GM18517 (cell line): ENCODE results near the gene BRPF1.
A peak's percentile ranks its signal among the peaks of the same experiment; 100 is the strongest.

Experiments
- ATAC-seq: cut with Tn5 transposase; IDR thresholded peaks from one replicate; pipeline ENCODE4 v1.9.1; 2021; ENCODE audit warnings: mild to moderate bottlenecking, moderate library complexity; ENCODE audit not compliant: unreplicated experiment

Gene BRPF1

DNA sequence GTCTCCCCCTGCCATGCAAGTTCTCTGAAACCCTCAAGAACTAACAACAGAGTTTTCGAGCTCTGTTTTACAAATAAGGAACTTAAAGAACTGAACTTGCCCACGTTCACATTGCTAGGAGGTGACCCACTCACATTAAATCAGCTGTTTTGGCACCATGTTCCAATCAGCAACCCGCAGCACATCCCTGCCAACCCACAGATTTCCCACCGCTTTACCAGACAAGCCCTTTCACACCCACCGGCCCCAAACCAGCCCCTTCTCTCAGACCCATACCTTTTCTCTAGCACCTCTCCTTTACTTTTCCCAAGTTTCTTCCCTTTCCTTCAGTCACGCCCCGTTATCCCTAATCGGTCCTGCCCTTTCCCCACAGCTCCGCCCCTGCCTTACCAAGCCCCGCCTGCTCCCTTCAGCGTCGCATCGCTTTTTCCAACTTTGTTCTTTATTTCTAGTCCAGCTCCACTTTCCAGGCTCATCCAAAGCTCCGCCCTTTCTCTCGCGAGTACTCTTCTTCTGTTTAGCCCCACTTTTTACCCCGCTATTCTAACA lies 804 bp upstream of the BRPF1 start:
- ATAC-seq = peak; percentile 45

DNA sequence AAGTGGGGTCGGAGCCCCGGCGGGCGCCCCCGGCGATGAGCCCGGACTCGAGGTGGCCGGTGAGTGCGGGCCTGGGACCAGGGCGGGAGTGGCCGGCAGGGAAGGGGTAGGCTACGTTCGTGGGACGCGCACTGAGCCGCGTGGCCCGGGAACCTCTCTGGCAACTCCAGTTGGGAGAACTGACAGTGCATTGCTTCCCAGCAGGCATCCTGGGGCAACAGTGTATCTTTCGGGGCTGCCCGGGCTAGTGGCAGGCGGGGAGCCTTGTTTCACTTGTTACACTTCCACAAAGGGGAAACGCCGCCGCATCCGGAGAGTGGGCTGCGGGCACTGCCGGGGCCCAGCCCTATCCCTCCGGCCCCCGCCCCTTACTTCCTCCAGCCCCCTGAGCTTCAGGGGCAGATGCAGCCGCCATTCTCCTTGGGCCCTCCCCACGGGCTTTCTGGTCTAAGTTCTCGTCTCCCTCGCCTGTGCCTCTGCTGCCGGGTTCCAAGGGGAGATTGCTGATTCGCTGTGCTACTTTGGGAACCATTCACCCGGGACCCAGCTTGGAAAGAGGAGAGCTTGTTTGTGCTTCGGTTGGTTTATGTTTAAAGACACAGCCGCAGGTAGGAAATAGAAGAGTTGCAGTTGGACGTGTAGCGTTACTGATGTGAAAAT lies 675 bp downstream of the BRPF1 start:
- ATAC-seq = no peak

DNA sequence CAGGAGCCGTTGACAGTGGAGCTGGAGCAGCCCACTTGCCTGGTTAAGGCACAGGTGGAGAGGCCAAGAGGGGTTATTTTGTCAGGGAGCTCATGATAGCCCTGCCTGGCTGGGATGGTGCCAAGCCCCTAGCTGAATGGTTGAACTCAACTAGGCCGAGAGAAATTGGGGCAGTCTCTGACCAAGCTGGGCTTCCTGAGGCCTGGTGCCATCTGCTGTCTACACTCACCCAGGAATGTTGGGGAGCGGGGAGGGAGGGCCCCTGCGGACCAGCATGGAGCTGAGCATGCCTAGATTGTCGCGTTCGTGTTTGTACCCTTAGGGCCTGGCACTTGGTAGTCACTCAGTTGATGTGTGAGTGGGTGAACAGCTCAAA lies 1.2 kb downstream of the BRPF1 start:
- no peak for ATAC-seq

DNA sequence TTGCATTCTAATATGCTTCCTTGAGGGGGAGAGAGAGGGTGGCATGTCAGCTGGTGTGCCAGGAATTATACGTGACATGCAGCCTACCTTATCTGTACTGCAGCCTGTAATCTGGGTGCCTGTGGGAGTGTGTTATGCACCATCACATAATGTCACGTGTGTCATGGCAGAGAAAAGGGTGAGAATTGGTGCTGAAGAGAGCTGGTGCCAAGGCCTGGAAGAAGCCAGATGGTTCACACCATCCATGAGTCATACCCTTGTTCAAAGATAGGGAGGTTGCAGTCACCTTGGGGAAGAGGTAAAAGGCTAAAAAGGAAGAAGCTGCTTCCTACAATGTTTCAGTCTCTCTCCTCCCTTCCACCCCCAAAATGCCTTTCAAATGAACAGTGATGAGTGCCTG lies 5.3 kb downstream of the BRPF1 start:
- ATAC-seq = no peak

DNA sequence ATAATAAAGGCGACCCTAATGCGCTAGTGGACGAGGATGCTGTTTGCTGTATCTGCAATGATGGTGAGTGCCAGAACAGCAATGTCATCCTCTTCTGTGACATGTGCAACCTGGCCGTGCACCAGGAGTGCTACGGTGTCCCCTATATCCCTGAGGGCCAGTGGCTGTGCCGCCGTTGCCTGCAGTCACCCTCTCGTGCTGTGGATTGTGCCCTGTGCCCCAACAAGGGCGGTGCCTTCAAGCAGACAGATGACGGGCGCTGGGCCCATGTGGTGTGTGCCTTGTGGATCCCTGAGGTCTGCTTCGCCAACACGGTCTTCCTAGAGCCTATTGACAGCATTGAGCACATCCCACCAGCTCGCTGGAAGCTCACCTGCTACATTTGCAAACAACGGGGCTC lies 7.6 kb downstream of the BRPF1 start:
- ATAC-seq = no peak

DNA sequence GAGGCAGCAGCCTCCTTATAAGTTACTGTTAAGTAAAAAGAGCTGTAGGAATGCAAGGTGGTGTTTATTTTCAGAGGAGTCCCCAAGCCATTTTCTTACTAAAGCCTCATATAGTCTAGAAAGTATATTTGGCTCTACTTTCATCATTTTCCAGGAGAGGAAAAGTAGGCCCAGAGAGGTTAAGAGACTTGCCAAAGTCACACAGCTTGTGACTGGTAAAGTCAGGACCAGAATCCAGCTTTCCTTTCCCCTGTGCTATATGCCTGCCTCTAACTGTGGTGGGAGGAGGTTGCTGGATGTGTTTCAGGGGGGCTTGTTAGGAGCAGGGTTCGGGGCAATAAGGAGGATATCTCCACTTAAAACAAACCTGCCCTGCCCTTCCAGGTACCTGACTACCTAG lies 11.0 kb downstream of the BRPF1 start:
- no peak for ATAC-seq

DNA sequence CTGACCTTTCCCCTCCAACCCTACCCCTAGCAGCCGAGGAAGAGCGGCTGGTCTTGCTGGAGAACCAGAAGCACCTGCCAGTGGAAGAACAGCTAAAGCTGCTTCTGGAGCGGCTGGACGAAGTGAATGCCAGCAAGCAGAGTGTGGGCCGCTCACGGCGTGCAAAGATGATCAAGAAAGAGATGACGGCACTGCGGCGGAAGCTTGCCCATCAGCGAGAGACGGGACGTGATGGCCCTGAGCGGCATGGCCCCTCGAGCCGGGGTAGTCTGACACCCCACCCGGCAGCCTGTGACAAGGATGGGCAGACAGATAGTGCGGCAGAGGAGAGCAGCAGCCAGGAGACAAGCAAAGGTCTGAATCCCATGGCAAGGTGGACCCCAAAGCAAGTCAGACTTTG lies 12.0 kb downstream of the BRPF1 start:
- no peak for ATAC-seq

DNA sequence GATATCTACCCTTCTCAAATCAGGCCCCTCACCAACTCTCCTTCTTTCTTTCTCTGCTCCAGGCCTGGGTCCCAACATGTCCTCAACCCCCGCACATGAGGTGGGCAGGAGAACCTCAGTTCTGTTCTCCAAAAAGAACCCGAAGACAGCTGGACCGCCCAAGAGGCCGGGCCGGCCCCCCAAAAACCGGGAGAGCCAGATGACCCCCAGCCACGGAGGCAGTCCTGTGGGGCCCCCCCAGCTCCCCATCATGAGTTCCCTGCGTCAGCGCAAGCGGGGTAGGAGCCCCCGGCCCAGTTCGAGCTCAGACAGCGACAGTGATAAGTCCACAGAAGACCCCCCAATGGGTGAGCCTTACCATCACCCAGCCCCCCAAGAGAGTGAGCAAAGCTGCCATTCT lies 12.6 kb downstream of the BRPF1 start:
- ATAC-seq = no peak

DNA sequence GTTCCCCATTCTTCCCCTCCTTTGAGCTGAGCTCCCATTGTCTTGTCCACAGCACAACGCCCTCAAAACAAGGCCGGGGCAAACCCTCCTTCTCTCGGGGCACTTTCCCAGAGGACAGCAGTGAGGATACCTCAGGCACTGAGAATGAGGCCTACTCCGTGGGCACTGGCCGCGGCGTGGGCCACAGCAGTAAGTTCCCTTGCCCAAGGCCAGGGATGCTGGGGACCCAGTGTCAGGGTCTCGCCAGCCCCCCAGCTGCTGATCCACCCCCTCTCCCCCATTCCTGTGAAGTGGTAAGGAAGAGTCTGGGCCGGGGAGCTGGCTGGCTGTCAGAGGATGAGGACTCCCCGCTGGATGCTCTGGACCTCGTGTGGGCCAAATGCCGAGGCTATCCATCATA lies 14.0 kb downstream of the BRPF1 start:
- ATAC-seq = no peak

DNA sequence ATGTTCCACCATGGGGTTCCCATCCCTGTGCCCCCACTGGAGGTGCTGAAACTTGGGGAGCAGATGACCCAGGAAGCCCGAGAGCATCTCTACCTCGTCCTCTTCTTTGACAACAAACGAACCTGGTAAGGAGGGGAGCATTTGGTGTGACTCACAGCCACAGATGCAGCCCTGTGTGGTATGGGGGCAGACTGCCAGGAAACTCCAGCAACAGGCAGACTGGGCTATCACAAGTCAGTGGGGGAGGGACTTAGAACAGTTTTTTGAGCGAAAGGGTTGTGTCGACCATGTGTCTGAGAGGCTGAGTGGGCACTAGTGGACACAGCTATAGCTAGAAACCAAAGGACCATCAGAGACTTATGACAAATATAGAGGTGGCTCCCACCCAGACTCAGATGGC lies 14.8 kb downstream of the BRPF1 start:
- no peak for ATAC-seq

DNA sequence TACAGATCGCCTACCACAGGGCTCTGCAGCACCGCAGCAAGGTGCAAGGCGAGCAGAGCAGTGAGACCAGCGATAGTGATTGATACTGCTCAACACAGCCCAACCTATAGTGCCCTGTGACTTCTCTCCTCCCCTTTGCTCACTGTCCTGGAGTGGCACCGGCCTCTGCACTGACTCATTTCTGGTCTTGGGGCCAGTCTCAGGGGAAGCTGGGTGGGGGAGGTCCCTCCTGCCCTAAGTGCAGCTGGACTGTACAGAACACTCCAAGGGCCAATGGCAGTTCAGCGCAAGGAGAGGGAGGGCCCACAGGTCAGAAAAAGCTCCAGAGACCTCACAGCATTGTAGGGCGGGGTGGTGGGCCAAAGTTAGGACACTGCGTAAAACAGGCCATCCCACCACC lies 15.7 kb downstream of the BRPF1 start:
- no peak for ATAC-seq

DNA sequence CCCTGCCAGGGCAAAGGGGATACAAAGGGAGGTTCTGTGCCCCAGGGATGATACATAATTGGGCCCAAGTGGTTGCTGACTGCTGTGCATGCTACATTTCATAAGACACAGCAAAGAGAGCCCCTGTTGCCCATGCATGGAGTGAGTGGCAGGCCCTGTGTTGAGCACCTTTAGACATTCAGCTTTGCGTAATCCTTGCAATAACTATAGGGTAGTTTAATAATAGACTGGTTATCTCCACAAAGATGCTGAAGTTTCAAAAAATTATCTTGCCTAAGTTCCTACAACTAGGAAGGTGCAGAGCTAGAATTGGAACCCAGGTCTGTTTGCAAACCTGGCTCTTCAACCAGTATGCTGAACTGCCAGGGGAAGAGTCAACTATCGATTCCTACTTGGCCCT lies 16.5 kb downstream of the BRPF1 start:
- no peak for ATAC-seq

DNA sequence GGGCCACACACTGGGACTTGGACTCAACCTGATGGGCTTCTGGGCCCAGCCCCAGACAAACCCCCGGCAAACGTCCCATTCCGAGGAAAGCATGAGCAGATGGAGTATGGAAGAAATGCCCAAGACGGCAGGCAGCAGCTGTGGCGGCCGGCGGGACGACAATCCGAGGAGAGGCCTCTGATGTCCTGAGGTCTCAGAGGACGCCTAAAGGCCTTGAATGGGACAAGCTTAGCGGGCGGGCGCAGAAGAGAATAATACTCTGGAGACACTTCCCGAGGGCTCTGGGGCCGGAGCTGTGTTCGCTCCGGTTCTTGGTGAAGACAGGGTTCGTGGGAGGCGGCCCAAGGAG lies 17.7 kb downstream of the BRPF1 start:
- ATAC-seq = no peak

DNA sequence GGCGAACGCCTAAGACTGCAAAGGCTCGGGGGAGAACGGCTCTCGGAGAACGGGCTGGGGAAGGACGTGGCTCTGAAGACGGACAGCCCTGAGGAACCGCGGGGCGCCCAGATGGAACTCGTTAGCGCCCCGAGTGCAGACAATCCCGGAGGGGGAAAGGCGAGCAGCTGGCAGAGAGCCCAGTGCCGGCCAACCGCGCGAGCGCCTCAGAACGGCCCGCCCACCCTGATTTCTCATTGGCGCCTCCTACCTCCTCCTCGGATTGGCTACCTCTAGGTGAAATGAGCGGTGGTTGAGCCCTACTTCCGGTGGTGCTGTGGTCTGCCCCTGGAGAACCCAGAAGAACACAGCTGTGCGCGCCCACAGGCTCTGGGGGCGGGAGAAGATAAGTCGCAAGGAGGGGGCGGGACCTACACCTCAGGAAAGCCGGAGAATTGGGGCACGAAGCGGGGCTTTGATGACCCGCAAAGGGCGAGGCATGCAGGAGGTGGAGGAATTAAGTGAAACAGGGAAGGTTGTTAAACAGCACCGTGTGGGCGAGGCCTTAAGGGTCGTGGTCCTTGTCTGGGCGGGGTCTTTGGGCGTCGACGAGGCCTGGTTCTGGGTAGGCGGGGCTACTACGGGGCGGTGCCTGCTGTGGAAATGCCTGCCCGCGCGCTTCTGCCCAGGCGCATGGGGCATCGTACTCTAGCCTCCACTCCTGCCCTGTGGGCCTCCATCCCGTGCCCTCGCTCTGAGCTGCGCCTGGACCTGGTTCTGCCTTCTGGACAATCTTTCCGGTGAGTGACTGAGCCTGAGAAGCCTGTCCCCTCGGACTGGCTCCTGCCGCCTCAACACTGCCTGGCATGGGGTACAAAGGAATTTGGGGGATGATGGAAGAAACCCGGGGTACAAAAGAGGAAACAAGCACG lies 18.4 kb downstream of the BRPF1 start, which contains the start of gene OGG1:
OGG1 (plus strand) TSS at position 308 of the 911 bp plus-strand sequence; CDS start at position 643, 335 bp downstream.
- peak; percentile 80 for ATAC-seq

DNA sequence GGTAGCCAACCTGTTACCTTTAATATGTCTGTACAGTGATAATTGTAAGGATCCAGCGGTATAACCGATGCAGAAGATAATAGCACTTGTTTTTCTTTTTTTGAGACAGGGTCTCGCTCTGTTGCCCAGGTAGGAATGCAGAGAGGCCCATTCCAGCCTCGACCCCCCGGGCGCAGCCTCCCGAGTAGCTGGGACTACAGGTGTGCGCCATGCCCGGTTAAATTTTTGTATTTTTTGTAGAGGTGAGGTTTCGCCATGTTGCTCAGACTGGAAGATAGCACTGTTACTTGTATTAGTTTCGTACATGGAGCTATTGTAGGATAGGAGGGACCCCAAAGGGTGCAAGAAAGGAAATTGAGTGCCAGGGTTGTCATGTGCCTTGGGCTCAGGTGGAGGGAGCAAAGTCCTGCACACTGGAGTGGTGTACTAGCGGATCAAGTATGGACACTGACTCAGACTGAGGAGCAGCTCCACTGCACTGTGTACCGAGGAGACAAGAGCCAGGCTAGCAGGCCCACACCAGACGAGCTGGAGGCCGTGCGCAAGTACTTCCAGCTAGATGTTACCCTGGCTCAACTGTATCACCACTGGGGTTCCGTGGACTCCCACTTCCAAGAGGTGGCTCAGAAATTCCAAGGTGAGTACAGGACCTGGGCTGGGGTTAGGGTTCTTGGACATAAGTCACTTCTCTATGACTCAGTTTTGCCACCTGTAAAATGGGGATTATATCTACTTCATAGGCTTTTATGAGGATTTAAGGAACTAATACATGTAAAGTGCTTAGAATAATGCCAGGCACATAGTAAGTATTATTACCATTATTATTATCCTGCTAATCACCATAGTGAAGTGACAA lies 19.2 kb downstream of the BRPF1 start:
- ATAC-seq = no peak

DNA sequence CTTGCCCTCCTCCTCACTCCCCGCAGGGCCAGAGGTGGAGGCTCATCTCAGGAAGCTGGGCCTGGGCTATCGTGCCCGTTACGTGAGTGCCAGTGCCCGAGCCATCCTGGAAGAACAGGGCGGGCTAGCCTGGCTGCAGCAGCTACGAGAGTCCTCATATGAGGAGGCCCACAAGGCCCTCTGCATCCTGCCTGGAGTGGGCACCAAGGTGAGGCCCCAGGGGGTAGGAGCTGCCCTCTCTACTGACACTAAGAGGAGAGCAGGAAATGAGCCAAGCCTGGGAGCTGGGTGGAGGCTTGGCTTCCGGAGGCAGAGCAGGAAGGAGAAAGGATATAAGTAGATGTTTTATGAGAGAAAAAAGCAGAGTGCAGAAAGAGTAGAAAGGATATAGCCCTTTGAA lies 23.1 kb downstream of the BRPF1 start:
- ATAC-seq = no peak

DNA sequence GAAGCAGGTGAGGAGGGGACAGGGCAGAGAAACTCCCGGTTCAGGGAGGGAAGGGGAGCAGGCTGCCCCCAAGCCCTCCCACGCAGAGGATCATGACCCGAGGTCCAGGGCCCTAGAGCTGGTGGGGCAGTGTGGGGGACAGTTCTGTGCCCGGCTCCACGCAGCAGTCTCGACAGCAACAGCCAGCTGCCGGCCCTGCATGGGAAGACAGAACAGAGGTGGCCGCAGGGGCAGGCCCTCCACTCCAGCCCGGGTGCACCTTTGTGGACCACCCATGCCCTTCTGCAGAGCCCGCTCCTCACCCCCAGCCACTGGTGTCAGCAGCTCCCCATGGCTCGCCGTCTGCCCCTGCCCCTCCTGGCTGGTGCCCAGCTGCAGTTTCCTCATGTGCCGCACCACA lies 25.9 kb downstream of the BRPF1 start:
- ATAC-seq = no peak

DNA sequence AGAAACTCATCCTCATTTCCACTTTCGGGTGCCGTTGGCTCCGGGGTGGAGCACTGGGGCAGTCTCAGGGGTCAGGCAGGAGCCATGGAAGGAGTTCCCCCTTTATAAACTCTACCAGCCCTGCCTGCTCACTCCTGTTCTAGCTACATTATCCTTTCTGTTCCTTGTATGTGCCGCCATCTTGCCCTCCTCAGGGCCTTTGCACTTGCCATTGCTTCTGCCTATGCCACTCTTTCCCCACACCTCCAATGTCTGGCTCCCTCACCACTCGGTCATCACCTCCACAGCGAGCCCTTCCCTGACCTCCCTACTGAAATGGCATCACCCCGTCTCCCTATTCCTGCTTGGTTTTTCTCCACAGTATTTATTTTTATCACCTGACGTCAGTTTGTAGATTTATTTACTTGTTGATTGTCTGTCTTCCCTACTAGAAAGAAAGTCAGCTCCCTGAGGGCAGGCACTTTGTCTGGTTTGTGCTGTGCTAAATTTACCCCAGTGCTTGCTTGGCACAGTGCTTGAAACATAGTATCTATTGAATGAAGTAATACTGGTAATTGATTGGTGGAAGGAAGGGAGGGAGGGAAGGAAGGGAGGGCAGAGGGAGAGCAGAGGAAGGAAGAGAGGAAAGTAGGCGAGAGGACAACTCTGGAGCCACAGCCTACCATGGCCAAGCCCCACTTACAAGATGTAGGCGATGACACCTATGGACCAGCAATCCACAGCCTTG lies 29.4 kb downstream of the BRPF1 start:
- ATAC-seq = no peak

DNA sequence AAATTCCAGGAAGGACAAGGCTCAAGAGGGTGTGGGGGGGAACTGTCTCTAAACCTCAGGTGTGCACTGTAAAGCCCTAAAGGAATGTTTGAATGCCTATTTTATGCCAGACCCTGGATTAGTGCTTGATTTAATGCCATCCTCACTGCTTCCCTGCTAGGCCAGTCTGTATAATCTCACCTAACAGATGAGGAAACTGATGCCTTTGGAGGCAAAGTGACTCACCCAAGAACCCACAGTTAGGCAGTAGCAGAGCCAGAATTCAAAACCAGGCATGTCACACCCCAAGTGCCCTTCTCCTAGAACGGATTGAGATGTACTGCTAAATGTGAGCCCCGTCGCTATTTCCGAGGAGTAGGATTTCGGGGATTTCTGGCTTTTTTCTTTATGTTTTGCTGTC lies 30.4 kb downstream of the BRPF1 start:
- ATAC-seq = no peak

DNA sequence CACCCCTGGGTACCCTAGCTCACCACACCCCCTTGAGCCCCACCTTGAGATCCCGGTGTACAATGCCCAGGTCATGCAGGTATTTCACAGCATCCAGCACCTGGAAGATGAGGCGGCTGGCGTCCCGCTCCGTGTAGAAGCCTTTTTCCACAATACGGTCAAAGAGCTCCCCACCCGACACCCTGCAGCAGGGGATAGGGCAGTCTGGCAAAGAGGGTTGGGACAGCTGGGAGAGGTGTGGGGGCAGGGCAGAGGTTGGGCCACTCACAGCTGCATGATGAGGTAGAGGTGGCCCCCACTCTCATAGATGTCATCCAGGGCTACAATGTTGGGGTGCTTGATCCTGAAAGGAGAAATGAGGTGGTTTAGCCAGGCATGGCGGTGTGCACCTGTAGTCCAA lies 31.3 kb downstream of the BRPF1 start:
- no peak for ATAC-seq

DNA sequence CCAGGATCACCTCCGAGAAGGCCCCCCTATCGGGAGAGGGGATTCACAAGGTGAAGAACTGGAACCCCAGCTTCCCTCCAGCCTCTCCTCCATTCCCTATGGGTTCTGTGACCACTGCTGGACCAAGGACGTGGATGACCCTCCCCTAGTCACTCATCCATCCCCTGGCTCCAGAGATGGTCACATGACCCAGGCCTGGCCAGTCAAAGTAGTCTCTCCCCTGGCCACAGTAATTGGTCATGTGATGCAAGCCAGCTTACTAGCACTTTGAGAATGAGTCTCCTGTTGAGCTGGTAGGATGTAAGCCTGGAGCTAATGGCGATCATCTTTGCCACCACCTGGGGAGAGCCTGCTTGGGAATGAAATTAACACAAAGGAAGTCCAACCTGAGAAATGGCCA lies 34.3 kb downstream of the BRPF1 start:
- ATAC-seq = no peak
